Chondrocyte (in vitro differentiated cells): ENCODE data around the gene NDFIP1. TPM values are rescaled to one million over a fixed set of nuclear protein-coding genes. Genes with fewer than 3 reads are reported as not detected.

Source experiments
- DNase-seq: peaks from one replicate; pipeline ENCODE4 v3.0.0; 2021; ENCODE audit warnings: mixed read lengths, low spot score
- H3K27ac Mint-ChIP-seq: one replicate; pipeline ENCODE4 v1.8.0; 2021; ENCODE audit warnings: mild to moderate bottlenecking, moderate library complexity, mixed read lengths; ENCODE audit not compliant: unreplicated experiment
- H3K27me3 Mint-ChIP-seq: 2 replicates; pipeline ENCODE4 v1.8.0; 2021; ENCODE audit warnings: low read depth, mixed read lengths
- H3K36me3 Mint-ChIP-seq: 2 replicates; pipeline ENCODE4 v1.8.0; 2021; ENCODE audit warnings: low read depth, mixed read lengths
- H3K4me1 Mint-ChIP-seq: 2 replicates; pipeline ENCODE4 v1.8.0; 2021; ENCODE audit warnings: low read depth, mild to moderate bottlenecking, mixed read lengths
- H3K4me3 Mint-ChIP-seq: one replicate; pipeline ENCODE4 v1.8.0; 2021; ENCODE audit warnings: mild to moderate bottlenecking, moderate library complexity, mixed read lengths; ENCODE audit not compliant: unreplicated experiment
- H3K9me3 Mint-ChIP-seq: 2 replicates; pipeline ENCODE4 v1.8.0; 2021; ENCODE audit warnings: low read depth, mixed read lengths
- CTCF ChIP-seq: fragments of 200-600 bp; sonication (generic); IDR thresholded peaks from 2 replicates; pipeline ENCODE4 v1.5.0; 2021; ENCODE audit warnings: antibody characterized with exemption, mild to moderate bottlenecking, moderate library complexity
- total RNA-seq: library from RNA; stranded (reverse); gene quantifications from 3 replicates; pipeline ENCODE4 v1.2.1, GENCODE V29; 2021

The NDFIP1 gene
- total RNA-seq, 1 donor from 2014 or later, result 64.2 TPM

- H3K9me3 Mint-ChIP-seq, result no peaks in the 10 kb centered on the region
- peaks cover 10% of the 10 kb centered on the region for H3K4me1 Mint-ChIP-seq
- H3K27ac Mint-ChIP-seq, result no peak overlapping the region
- H3K36me3 Mint-ChIP-seq, result peaks cover 2% of the 10 kb centered on the region
- no peak overlapping the region for H3K4me3 Mint-ChIP-seq
- no peak for TF ChIP-seq CTCF
- H3K27me3 Mint-ChIP-seq, result no peaks in the 10 kb centered on the region
- DNase-seq, result no peak
Observed at GRCh38 chr5:142133330-142134206, 25.0 kb downstream of the NDFIP1 start.

- H3K9me3 Mint-ChIP-seq, result no peaks in the 10 kb centered on the region
- H3K4me3 Mint-ChIP-seq, result no peak overlapping the region
- H3K4me1 Mint-ChIP-seq, result peaks cover under 1% of the 10 kb centered on the region
- no peaks in the 10 kb centered on the region for H3K27me3 Mint-ChIP-seq
- TF ChIP-seq CTCF, result no peak
- H3K27ac Mint-ChIP-seq, result no peak overlapping the region
- H3K36me3 Mint-ChIP-seq, result peaks cover 2% of the 10 kb centered on the region
- no peak for DNase-seq
Observed at GRCh38 chr5:142134331-142135010, 25.9 kb downstream of the NDFIP1 start.

GRCh38 chr5:142141463-142141862, 32.9 kb downstream of the NDFIP1 start:
- Mint-ChIP-seq H3K36me3 (peaks cover 5% of the 10 kb centered on the region), H3K27me3 (no peaks in the 10 kb centered on the region), H3K4me1 (no peaks in the 10 kb centered on the region), H3K9me3 (no peaks in the 10 kb centered on the region), H3K27ac (no peak overlapping the region), H3K4me3 (no peak overlapping the region)
- peak; percentile 47 for TF ChIP-seq CTCF
- no peak for DNase-seq

GRCh38 chr5:142143878-142144277, 35.3 kb downstream of the NDFIP1 start:
- DNase-seq, result no peak
- no peak overlapping the region for H3K27ac Mint-ChIP-seq
- H3K4me3 Mint-ChIP-seq, result no peak overlapping the region
- TF ChIP-seq CTCF, result peak; percentile 86
- no peaks in the 10 kb centered on the region for H3K27me3 Mint-ChIP-seq
- H3K36me3 Mint-ChIP-seq, result peaks cover 8% of the 10 kb centered on the region
- no peaks in the 10 kb centered on the region for H3K4me1 Mint-ChIP-seq
- no peaks in the 10 kb centered on the region for H3K9me3 Mint-ChIP-seq

- Mint-ChIP-seq H3K4me1 (no peaks in the 10 kb centered on the region), H3K27ac (no peak overlapping the region), H3K27me3 (no peaks in the 10 kb centered on the region), H3K36me3 (peaks cover 10% of the 10 kb centered on the region), H3K4me3 (no peak overlapping the region), H3K9me3 (no peaks in the 10 kb centered on the region)
- peak; percentile 86 for TF ChIP-seq CTCF
- no peak for DNase-seq
Observed at GRCh38 chr5:142145106-142145900, 36.7 kb downstream of the NDFIP1 start.
